GM13976 (cell line): ENCODE data around the gene TMEM233.

Source experiments
- DNase-seq: peaks from one replicate; pipeline ENCODE4 v3.0.0; 2012; ENCODE audit warnings: low spot score
- in situ Hi-C: fragments of 300-500 bp; cut with MboI; formaldehyde crosslinking; loops from one replicate; pipeline ENCODE4 v1.12.0; 2022; ENCODE audit warnings: low sequenced_read_pairs, mixed read lengths, inconsistent platforms; ENCODE audit not compliant: unreplicated experiment
- TF ChIP-seq, protein P1 (sequence below): IDR thresholded peaks from 2 replicates; pipeline ENCODE4 v1.5.1; 2012; ENCODE audit warnings: borderline replicate concordance, mild to moderate bottlenecking; ENCODE audit not compliant: insufficient read depth; ENCODE audit errors: extremely low read depth, missing control alignments, control extremely low read depth

TMEM233 gene

DNA sequence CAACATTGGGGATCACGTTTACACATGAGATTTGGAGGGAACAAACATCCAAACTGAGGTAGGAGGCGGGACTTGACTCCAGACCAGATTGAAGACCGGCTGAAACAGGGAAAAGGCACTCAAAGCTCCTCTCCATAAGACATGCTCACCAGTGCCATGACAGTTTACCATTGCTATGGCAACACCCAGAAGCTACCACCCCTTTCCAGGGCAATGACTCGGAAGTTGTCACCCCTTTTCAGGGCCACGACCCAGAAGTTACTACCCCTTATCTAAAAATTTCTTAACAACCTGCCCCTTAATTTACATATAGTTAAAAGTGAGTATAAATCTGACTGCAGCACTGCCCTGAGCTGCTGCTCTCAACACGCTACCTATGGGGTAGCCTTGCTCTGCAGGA, 34.1 kb downstream of the TMEM233 start:
- TF ChIP-seq, protein P1, sequence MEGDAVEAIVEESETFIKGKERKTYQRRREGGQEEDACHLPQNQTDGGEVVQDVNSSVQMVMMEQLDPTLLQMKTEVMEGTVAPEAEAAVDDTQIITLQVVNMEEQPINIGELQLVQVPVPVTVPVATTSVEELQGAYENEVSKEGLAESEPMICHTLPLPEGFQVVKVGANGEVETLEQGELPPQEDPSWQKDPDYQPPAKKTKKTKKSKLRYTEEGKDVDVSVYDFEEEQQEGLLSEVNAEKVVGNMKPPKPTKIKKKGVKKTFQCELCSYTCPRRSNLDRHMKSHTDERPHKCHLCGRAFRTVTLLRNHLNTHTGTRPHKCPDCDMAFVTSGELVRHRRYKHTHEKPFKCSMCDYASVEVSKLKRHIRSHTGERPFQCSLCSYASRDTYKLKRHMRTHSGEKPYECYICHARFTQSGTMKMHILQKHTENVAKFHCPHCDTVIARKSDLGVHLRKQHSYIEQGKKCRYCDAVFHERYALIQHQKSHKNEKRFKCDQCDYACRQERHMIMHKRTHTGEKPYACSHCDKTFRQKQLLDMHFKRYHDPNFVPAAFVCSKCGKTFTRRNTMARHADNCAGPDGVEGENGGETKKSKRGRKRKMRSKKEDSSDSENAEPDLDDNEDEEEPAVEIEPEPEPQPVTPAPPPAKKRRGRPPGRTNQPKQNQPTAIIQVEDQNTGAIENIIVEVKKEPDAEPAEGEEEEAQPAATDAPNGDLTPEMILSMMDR, result no peak
- in situ Hi-C loops, result no loop called here
- DNase-seq, result no peak

DNA sequence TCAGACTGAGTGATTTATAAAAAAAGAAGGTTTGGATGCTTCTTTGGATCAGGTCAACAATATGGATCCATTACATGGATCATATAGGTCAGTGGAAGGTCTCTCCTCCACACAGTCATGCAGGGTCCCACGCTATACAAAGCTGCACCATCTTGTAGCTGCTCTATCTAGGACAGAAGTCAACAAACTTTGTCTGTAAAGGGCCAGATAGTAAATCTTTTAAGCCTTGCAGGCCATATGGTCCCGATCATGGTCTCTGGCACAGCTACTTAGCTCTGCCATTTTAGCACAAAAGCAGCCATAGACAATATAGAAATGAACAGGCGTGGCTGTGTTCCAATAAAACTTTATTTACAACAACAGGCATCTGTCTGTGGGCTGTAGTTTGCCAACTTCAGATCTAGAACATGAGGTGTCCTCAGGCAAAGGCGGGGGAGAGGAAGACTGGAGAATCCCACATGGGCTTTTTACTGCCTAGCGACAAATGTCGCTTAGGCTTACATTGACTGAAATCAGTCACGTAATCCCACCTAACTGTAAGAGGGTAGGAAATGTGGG, 36.7 kb downstream of the TMEM233 start:
- no peak for DNase-seq
- TF ChIP-seq, protein P1, result no peak
- in situ Hi-C loops, result no loop called here

DNA sequence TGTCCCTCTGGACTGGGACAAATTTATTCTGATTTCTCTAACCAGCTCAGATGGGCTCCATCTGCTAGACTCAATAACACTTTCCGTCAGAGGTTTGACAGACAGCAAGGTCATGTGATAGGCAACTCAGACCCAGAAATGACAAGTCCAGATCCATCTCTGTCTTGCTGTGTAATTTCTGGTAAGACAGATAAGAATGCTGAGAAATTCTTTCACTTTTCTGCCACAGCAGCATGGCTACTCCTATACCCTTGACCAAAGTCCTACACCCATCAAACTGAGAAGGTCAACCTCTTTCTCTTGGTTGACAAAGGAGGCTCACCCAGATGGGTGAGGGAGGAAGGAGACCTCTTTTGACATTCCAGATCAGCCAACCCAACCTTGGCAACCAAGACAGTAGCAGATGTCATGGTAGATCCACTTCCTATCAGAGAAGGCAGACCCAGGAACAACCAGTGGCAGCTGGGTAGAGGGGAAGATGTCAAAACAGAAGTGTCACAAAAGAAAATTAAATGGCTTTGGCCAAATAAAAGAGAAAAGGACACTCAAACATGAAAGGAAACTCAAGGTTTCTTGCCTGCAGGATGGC, 37.5 kb downstream of the TMEM233 start:
- in situ Hi-C loops, result no loop called here
- TF ChIP-seq, protein P1, result no peak
- DNase-seq, result no peak

DNA sequence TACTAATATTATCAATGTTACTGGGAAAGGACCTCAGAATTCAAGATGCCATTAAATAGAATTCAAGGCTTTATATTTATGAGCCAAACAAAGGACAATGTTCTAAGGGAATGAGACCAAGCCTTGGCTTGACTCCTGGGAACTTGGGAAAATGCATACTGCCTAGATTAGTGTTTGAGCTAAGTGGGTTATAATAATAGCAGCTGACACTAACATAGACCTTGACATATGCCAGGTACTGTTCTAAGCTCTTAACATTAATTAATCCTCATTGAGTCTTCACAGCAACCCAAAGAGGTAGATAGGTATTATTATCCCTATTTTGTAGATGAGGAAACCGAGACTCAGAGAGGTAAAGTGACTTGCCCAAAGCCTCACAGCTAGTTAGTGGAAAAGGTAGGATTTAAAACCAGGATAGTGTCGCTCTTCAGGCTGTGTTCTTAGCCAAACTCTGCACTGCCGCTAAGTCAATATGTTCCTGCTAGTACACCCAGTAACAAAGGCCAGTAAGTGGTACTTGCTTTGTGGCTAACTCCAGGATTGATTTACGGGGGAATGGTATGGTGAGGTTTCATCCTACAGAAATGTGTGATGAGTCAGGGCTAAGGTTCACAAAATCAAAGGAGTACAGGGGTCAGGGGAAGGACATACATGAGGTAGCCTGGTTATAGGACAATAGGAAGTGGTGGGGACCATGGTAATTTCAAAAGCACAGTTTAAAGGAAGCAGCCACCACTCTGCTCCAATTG, 38.5 kb downstream of the TMEM233 start:
- no peak for DNase-seq
- in situ Hi-C loops, result no loop called here
- TF ChIP-seq, protein P1, result no peak

DNA sequence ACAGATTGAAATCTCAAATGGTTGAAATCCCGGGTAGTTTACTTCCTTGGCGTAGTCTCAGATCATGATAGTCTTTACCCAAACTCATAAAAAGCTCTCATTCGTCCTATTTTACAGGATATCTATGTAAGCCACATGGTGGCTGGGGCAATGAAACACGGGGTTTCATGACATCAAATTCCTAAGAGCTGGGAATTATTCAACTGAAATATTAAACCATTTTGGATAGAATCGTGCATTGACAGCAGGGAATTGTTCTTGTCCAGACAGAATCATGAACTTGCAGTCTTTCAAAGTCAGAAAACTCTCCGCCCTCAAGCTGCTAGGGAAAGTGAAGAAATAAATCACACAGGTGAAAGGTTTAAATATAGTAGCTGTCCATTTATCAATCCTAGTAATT, 41.2 kb downstream of the TMEM233 start:
- TF ChIP-seq, protein P1, result no peak
- no peak for DNase-seq
- in situ Hi-C loops, result no loop called here

DNA sequence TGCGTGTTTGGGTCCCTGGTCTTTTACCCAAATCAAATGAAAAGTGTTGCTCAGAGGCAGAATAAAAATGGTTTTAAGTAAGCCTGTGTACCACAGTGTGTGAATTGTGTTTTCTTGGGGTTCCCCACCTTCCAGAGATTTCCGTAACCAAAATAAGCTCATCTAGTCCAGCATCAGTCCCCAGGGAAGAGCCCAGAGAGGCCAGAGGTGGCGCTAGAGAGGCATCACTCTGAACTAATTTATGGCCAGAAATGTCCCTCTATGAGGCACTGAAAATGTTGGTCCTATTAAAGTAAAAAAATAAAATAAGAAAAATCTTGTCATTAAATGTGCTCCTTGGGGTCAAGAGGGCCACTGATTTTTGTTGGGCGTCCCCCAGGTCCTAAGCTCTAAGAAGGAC, 49.4 kb downstream of the TMEM233 start:
- TF ChIP-seq, protein P1, result no peak
- no peak for DNase-seq
- in situ Hi-C loops, result no loop called here
